Liver (tissue), 9 donors: ENCODE measurements around the gene APOL3. TPM values are rescaled to one million over a fixed set of nuclear protein-coding genes. Genes with fewer than 3 reads are reported as not detected.

ENCODE experiments used
- DNase-seq: peaks from one replicate; pipeline ENCODE4 v3.0.0-alpha.2; 2017; ENCODE audit warnings: low spot score
- H3K27ac ChIP-seq, 2 donors: one replicate each; pipeline ENCODE4 v1.7.0; 2013; ENCODE audit warnings: inconsistent platforms in 2 of 2, low read length in 2 of 2, control low read depth in 1 of 2, low read depth in 1 of 2, mild to moderate bottlenecking in 1 of 2
- H3K27me3 ChIP-seq, 4 donors: one replicate each; pipeline versions ENCODE4 v1.6.1 to v1.7.0; 2013; ENCODE audit warnings: low read length in 3 of 4, inconsistent platforms in 1 of 4, mild to moderate bottlenecking in 1 of 4, moderate library complexity in 1 of 4; ENCODE audit not compliant: control insufficient read depth in 4 of 4, insufficient read depth in 4 of 4
- H3K36me3 ChIP-seq, 4 donors: one replicate each; pipeline versions ENCODE4 v1.6.1 to v1.7.0; 2013; ENCODE audit warnings: low read length in 3 of 4, mild to moderate bottlenecking in 3 of 4, low read depth in 1 of 4, moderate library complexity in 1 of 4; ENCODE audit not compliant: control insufficient read depth in 4 of 4, insufficient read depth in 3 of 4
- H3K4me1 ChIP-seq, 4 donors: one replicate each; pipeline versions ENCODE4 v1.6.1 to v1.7.0; 2013; ENCODE audit warnings: low read length in 3 of 4, mild to moderate bottlenecking in 3 of 4, moderate library complexity in 1 of 4; ENCODE audit not compliant: control insufficient read depth in 4 of 4, insufficient read depth in 4 of 4
- H3K4me3 ChIP-seq, 3 donors: one replicate each; pipeline versions ENCODE4 v1.6.1 to v1.7.0; 2013; ENCODE audit warnings: low read length in 3 of 3, control low read depth in 1 of 3, low read depth in 1 of 3, mild to moderate bottlenecking in 1 of 3
- H3K9ac ChIP-seq, 2 donors: one replicate each; pipeline ENCODE4 v1.7.0; 2013; ENCODE audit warnings: low read length in 2 of 2, mild to moderate bottlenecking in 2 of 2, moderate library complexity in 2 of 2, control low read depth in 1 of 2, low read depth in 1 of 2
- H3K9me3 ChIP-seq, 4 donors: one replicate each; pipeline versions ENCODE4 v1.6.1 to v1.7.0; 2013; ENCODE audit warnings: low read length in 3 of 4; ENCODE audit not compliant: control insufficient read depth in 4 of 4
- EGR1 ChIP-seq, 2 donors: IDR thresholded peaks; 2 replicates each; pipeline ENCODE4 v1.6.1; 2016 to 2018; ENCODE audit warnings: antibody characterized with exemption in 2 of 2, low read depth in 2 of 2
- FOXA1 ChIP-seq: IDR thresholded peaks from 2 replicates; pipeline ENCODE4 v1.6.1; 2016; ENCODE audit warnings: antibody characterized with exemption
- FOXA2 ChIP-seq: IDR thresholded peaks from 2 replicates; pipeline ENCODE4 v1.6.1; 2016; ENCODE audit warnings: antibody characterized with exemption
- GABPA ChIP-seq, 2 donors: IDR thresholded peaks in 1 of 2; conservative IDR thresholded peaks in 1 of 2; 2 replicates each; pipeline ENCODE4 v1.6.1; 2016; ENCODE audit warnings: antibody characterized with exemption in 2 of 2, mild to moderate bottlenecking in 1 of 2, moderate library complexity in 1 of 2
- HNF4A ChIP-seq, 2 donors: conservative IDR thresholded peaks; 2 replicates each; pipeline ENCODE4 v1.6.1; 2016; ENCODE audit warnings: antibody characterized with exemption in 2 of 2, mild to moderate bottlenecking in 2 of 2
- HNF4G ChIP-seq: IDR thresholded peaks from 2 replicates; pipeline ENCODE4 v1.6.1; 2016; ENCODE audit warnings: antibody characterized with exemption
- JUND ChIP-seq, 2 donors: IDR thresholded peaks; 2 replicates each; pipeline ENCODE4 v1.6.1; 2016; ENCODE audit warnings: antibody characterized with exemption in 2 of 2
- NR2F2 ChIP-seq: IDR thresholded peaks from 2 replicates; pipeline ENCODE4 v1.6.1; 2016; ENCODE audit warnings: antibody characterized with exemption
- RAD21 ChIP-seq, 2 donors: IDR thresholded peaks; 2 replicates each; pipeline ENCODE4 v1.6.1; 2016; ENCODE audit warnings: antibody characterized with exemption in 2 of 2, mild to moderate bottlenecking in 2 of 2
- RXRA ChIP-seq, 2 donors: IDR thresholded peaks; 2 replicates each; pipeline ENCODE4 v1.6.1; 2017 to 2018; ENCODE audit warnings: antibody characterized with exemption in 2 of 2, mild to moderate bottlenecking in 1 of 2
- SP1 ChIP-seq: IDR thresholded peaks from 2 replicates; pipeline ENCODE4 v1.6.1; 2018; ENCODE audit warnings: antibody characterized with exemption, mild to moderate bottlenecking
- TAF1 ChIP-seq: conservative IDR thresholded peaks from 2 replicates; pipeline ENCODE4 v1.6.1; 2016; ENCODE audit warnings: antibody characterized with exemption, mild to moderate bottlenecking
- YY1 ChIP-seq: IDR thresholded peaks from 2 replicates; pipeline ENCODE4 v1.6.1; 2016; ENCODE audit warnings: antibody characterized with exemption, mild to moderate bottlenecking
- WGBS: extraction: QIAGEN DNeasy Blood & Tissue Kit; methylation state at CpG from one replicate; pipeline ENCODE4 v1.1.7; 2013; 5-methylcytosine and 5-hydroxymethylcytosine counted together
- polyA plus RNA-seq, 2 donors: library from polyadenylated mRNA; stranded (reverse) in 1 of 2; unstranded in 1 of 2; fragments of 200-250 nt in 1 of 2; fragments of >200 nt in 1 of 2; fragmentation: Nextera tagmentation in 1 of 2; extraction: Ambion mirVana in 1 of 2; gene quantifications; one replicate each; pipeline versions ENCODE4 v1.2.1 to v1.2.3, GENCODE V29; 2013 to 2015
- total RNA-seq, 2 donors: library from RNA; depleted of rRNA; stranded (reverse); fragments of >200 nt; gene quantifications; one replicate each; pipeline ENCODE4 v1.2.3, GENCODE V29; 2014
- TF ChIP-seq, protein P1 (sequence below): IDR thresholded peaks from 2 replicates; pipeline ENCODE4 v1.6.1; 2016; ENCODE audit warnings: antibody characterized with exemption, mild to moderate bottlenecking
- TF ChIP-seq, protein P2 (sequence below): IDR thresholded peaks from 2 replicates; pipeline ENCODE4 v1.6.1; 2016; ENCODE audit warnings: antibody characterized with exemption
- TF ChIP-seq, protein P3 (sequence below): fragments of 150-350 bp; IDR thresholded peaks from 2 replicates; pipeline ENCODE4 v1.5.1; 2017; ENCODE audit warnings: improper control_type of control experiment, low read depth, low read length; ENCODE audit not compliant: missing input control
- TF ChIP-seq, protein P4 (sequence below): IDR thresholded peaks from 2 replicates; pipeline ENCODE4 v1.6.1; 2016; ENCODE audit warnings: antibody characterized with exemption
- TF ChIP-seq, protein P5 (sequence below): IDR thresholded peaks from 2 replicates; pipeline ENCODE4 v1.6.1; 2016; ENCODE audit warnings: antibody characterized with exemption
- donor health status: healthy.
- donor health status: healthy.
- donor health status: healthy.
- donor health status: healthy.
- donor health status: healthy.

Gene APOL3
- total and polyA plus RNA-seq, 4 donors: 7.2 to 34.5 (median 11.8) TPM

DNA sequence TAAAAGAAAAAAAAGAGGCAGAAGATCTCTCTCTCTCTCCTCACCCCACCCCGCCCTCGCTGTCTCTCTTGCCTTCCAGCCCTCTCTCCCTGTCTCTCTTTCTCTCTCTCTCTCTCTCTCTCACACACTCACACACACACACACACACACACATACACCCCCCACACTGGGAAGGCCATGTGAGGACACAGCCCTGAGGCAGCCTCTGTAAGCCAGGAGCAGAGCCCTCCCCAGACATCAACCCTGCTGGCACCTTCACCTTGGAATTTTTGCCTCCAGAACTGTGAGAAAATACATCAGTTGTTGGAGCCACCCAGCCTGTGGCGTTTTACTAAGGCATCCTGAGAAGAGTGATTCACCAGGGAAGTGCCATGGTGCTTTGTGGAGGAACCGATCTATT is 14.7 kb downstream of the APOL3 start:
- peak in 1 of 2 donors; percentile 29 for TF ChIP-seq RXRA (IDR thresholded peaks at IDR 0.05)
- TF ChIP-seq, protein P1, sequence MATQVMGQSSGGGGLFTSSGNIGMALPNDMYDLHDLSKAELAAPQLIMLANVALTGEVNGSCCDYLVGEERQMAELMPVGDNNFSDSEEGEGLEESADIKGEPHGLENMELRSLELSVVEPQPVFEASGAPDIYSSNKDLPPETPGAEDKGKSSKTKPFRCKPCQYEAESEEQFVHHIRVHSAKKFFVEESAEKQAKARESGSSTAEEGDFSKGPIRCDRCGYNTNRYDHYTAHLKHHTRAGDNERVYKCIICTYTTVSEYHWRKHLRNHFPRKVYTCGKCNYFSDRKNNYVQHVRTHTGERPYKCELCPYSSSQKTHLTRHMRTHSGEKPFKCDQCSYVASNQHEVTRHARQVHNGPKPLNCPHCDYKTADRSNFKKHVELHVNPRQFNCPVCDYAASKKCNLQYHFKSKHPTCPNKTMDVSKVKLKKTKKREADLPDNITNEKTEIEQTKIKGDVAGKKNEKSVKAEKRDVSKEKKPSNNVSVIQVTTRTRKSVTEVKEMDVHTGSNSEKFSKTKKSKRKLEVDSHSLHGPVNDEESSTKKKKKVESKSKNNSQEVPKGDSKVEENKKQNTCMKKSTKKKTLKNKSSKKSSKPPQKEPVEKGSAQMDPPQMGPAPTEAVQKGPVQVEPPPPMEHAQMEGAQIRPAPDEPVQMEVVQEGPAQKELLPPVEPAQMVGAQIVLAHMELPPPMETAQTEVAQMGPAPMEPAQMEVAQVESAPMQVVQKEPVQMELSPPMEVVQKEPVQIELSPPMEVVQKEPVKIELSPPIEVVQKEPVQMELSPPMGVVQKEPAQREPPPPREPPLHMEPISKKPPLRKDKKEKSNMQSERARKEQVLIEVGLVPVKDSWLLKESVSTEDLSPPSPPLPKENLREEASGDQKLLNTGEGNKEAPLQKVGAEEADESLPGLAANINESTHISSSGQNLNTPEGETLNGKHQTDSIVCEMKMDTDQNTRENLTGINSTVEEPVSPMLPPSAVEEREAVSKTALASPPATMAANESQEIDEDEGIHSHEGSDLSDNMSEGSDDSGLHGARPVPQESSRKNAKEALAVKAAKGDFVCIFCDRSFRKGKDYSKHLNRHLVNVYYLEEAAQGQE: no peak
- Histone ChIP-seq H3K4me1 (peaks cover 5 to 57% (median 42%) of the 10 kb centered on the region in 4 donors), H3K36me3 (peaks cover 0 to 23% (median 10%) of the 10 kb centered on the region in 4 donors), H3K4me3 (no peak overlapping the region), H3K27me3 (no peaks in the 10 kb centered on the region), H3K27ac (no peak overlapping the region), H3K9ac (no peak overlapping the region), H3K9me3 (no peaks in the 10 kb centered on the region)
- WGBS: 78% methylated on average over 4 of the region's 4 CpGs
- no peak for DNase-seq

DNA sequence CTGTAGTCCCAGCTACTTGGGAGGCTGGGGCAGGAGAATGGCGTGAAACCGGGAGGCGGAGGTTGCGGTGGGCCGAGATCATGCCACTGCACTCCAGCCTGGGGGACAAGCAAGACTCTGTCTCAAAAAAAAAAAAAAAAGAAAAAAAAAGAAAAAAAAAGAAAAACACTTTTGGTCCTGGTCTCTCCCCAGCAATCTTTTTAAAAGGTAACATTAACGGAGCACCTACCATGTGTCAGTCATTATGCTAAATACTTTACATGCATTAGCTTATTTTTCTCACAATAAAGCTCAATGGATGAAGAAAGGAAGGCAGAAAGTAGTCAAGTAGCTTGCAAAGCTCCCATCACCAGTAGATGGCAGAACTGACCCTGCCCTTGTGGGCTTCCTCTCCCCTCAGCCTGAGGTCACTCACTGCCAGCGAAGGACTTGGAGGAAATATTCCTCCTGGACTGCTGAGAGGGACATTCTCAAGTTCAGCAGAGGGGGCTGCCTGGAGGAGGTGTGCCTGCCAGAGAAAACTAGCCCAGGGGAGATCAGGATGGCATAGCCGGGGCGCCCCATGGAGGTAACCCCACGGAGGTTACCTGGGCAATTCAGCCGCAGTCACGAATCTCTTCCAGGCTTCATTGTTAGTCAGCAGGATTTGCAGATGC is 15.5 kb downstream of the APOL3 start:
- no peaks in the 10 kb centered on the region for H3K27me3 ChIP-seq
- no peak for DNase-seq
- no peak overlapping the region for H3K4me3 ChIP-seq
- H3K4me1 ChIP-seq: peaks cover 5 to 52% (median 40%) of the 10 kb centered on the region in 4 donors
- peaks cover 0 to 31% (median 12%) of the 10 kb centered on the region in 4 donors for H3K36me3 ChIP-seq
- peak; percentile 12 to 40 for TF ChIP-seq HNF4A (conservative IDR thresholded peaks at IDR 0.05)
- TF ChIP-seq TAF1: no peak
- TF ChIP-seq FOXA2: no peak
- TF ChIP-seq RXRA (IDR thresholded peaks at IDR 0.05): peak; percentile 54 to 75
- TF ChIP-seq NR2F2: peak; percentile 68
- TF ChIP-seq, protein P2, sequence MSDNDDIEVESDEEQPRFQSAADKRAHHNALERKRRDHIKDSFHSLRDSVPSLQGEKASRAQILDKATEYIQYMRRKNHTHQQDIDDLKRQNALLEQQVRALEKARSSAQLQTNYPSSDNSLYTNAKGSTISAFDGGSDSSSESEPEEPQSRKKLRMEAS: no peak
- peak; percentile 96 to 97 for TF ChIP-seq RAD21 (IDR thresholded peaks at IDR 0.05)
- no peak for TF ChIP-seq FOXA1
- TF ChIP-seq, protein P3, sequence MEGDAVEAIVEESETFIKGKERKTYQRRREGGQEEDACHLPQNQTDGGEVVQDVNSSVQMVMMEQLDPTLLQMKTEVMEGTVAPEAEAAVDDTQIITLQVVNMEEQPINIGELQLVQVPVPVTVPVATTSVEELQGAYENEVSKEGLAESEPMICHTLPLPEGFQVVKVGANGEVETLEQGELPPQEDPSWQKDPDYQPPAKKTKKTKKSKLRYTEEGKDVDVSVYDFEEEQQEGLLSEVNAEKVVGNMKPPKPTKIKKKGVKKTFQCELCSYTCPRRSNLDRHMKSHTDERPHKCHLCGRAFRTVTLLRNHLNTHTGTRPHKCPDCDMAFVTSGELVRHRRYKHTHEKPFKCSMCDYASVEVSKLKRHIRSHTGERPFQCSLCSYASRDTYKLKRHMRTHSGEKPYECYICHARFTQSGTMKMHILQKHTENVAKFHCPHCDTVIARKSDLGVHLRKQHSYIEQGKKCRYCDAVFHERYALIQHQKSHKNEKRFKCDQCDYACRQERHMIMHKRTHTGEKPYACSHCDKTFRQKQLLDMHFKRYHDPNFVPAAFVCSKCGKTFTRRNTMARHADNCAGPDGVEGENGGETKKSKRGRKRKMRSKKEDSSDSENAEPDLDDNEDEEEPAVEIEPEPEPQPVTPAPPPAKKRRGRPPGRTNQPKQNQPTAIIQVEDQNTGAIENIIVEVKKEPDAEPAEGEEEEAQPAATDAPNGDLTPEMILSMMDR: peak; percentile 82
- TF ChIP-seq, protein P4, sequence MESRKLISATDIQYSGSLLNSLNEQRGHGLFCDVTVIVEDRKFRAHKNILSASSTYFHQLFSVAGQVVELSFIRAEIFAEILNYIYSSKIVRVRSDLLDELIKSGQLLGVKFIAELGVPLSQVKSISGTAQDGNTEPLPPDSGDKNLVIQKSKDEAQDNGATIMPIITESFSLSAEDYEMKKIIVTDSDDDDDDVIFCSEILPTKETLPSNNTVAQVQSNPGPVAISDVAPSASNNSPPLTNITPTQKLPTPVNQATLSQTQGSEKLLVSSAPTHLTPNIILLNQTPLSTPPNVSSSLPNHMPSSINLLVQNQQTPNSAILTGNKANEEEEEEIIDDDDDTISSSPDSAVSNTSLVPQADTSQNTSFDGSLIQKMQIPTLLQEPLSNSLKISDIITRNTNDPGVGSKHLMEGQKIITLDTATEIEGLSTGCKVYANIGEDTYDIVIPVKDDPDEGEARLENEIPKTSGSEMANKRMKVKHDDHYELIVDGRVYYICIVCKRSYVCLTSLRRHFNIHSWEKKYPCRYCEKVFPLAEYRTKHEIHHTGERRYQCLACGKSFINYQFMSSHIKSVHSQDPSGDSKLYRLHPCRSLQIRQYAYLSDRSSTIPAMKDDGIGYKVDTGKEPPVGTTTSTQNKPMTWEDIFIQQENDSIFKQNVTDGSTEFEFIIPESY: no peak
- no peak for TF ChIP-seq YY1
- TF ChIP-seq, protein P5, sequence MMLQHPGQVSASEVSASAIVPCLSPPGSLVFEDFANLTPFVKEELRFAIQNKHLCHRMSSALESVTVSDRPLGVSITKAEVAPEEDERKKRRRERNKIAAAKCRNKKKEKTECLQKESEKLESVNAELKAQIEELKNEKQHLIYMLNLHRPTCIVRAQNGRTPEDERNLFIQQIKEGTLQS: no peak
- no peak for TF ChIP-seq JUND (IDR thresholded peaks at IDR 0.05)
- TF ChIP-seq SP1: no peak
- TF ChIP-seq GABPA (IDR thresholded peaks at IDR 0.05 in 1 of 2, conservative IDR thresholded peaks at IDR 0.05 in 1 of 2): no peak
- TF ChIP-seq, protein P1: no peak
- no peak for TF ChIP-seq EGR1 (IDR thresholded peaks at IDR 0.05; ENCODE audit: low read depth in 2 of 2)
- peak; percentile 25 for TF ChIP-seq HNF4G
- WGBS: 55% methylated on average over 12 of the region's 12 CpGs
- no peaks in the 10 kb centered on the region for H3K9me3 ChIP-seq
- H3K27ac ChIP-seq: peak overlapping the region in 1 of 2 donors; percentile 28
- H3K9ac ChIP-seq: no peak overlapping the region
